NCI-H524 (cell line): ENCODE data around the gene LIMK2.
"Not testable (repeated sequence)": the region's sequence is repeated elsewhere in the genome, so short reads cannot be mapped to it uniquely, and the experiment has no call there.

Source experiments
- DNase-seq, 2 experiments: peaks; one replicate each; lab custom pipeline; 2025; lab: John Stamatoyannopoulos, UW

Gene LIMK2

GRCh38 chr22:31211862-31212730 is at the start of gene LIMK2:
Gene LIMK2, plus strand, starts transcription at chr22:31212298. Its CDS starts 111 bp downstream, at chr22:31212409.
- peak; percentile 74 to 90 for DNase-seq

DNA sequence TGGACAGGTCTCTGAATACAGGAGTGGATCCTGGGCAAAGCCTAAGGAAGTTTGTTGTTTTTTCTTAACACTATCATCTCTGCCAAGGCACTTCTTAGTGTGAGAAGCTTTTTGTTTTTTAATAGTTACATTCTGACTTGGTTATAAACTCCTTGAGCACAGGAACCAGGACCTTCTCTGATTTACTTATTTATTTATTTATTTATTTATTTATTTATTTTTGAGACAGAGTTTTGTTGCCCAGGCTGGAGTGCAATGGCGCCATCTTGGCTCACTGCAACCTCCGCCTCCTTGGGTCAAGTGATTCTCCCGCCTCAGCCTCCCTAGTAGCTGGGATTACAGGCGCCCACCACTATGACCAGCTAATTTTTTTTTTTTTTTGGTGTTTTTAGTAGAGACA is 41.1 kb upstream of the LIMK2 start:
- no peak for DNase-seq

DNA sequence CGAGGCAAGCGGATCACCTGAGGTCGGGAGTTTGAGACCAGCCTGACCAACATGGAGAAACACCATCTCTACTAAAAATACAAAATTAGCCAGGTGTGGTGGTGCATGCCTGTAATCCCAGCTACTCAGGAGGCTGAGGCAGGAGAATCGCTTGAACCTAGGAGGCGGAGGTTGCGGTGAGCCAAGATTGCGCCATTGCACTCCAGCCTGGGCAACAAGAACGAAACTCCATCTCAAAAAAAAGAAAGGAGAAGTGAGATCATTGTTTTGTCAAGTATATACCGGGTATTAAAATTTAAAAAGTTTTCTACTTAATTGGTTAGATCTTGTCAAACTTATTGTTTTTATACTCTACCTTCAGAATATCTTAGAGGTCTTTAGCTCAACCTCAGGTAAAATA is 40.4 kb upstream of the LIMK2 start:
- not testable (repeated sequence) for DNase-seq

- no peak for DNase-seq
Observed at GRCh38 chr22:31173386-31174145, 38.5 kb upstream of the LIMK2 start.

- no peak for DNase-seq
Observed at GRCh38 chr22:31176923-31177322, 35.2 kb upstream of the LIMK2 start.

- no peak for DNase-seq
Observed at GRCh38 chr22:31177420-31178162, 34.5 kb upstream of the LIMK2 start.

DNA sequence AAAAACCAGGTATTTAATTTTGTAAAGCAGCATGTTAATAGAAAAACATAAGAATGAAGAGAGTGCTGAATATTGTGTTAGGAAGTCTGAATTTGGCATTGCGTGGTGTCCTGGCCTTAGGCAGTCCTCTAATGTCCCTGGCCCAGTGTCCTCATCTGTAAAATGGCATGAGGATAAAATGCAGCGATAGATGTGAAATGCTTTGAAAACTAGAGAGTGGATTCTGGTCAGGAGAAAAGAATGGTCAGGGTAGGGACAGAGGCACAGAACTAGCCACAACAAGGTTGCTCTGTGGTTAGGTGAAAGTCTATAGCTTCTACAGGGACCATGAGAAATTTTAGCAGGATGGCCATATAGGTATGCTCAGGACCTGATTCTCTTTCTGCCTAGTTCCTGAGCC is 33.2 kb upstream of the LIMK2 start:
- DNase-seq = no peak

- DNase-seq = no peak
Observed at GRCh38 chr22:31179345-31179744, 32.8 kb upstream of the LIMK2 start.

- DNase-seq = no peak
Observed at GRCh38 chr22:31184015-31184414, 28.1 kb upstream of the LIMK2 start.

- DNase-seq = no peak
Observed at GRCh38 chr22:31185056-31185455, 27.0 kb upstream of the LIMK2 start.

DNA sequence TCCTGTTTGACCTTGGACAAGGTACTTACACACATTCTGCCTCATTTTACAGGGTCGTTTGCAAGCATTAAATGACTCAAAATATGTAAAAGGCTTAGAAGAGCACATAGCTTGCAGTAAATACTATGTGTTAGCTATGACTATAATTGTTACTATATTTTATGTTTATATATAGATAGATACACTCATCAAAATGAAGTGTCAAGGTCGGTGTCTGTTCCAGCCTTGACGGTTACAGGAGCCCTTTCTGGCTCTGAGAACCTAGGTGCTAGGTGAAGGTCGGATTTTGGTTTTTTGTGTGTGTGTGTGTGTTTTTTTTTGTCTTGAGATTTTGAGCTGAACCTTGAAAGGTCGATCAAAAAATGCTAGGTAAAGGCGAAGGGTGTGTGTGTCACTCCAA is 24.5 kb upstream of the LIMK2 start:
- no peak for DNase-seq

GRCh38 chr22:31192513-31192912 is 19.6 kb upstream of the LIMK2 start:
- no peak for DNase-seq

DNA sequence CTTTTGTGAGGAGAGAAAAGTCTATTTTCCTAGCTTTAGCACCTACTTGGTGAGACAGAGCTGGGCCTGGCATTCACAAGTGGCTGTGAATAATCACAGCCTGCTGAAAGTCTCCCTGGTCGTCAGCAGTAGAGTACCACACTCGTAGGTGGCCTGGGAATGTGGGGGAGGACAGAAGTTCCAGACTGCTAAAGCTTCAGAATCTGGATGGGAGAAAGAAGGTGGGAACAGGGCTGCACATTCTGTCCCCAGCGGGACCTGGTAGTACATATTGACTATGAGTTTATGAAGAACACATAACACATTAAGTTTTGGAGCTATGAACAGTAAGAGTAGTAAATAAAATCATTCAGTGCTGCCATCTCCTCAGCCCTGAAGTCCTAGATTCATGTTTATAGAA is 19.0 kb upstream of the LIMK2 start:
- DNase-seq = no peak

- DNase-seq = not testable (repeated sequence)
Observed at GRCh38 chr22:31194681-31195080, 17.4 kb upstream of the LIMK2 start.

GRCh38 chr22:31199187-31199586 is 12.9 kb upstream of the LIMK2 start:
- peak in 1 of 2 experiments; percentile 35 for DNase-seq

GRCh38 chr22:31204352-31204984 is 7.6 kb upstream of the LIMK2 start:
- not testable (repeated sequence) for DNase-seq

DNA sequence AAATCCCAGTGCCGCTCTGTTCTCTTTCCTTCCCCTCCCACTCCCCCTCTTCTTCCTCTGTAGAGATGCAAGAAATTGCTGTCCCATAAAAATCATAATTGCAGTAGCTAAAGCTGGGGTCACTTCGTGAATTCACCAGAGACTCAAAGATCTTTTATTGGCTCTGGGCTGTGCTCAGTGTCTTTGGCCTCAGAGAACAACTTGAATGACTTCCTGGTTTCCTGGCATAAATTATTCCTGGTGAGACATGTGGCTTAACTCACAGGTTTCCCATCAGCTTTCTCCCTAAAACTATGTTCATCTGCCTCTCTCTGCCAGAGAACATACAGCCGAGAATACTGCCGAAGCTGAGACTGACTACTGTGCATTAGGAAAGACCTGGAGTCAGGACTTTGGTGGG is 7.0 kb upstream of the LIMK2 start:
- DNase-seq = not testable (repeated sequence)

DNA sequence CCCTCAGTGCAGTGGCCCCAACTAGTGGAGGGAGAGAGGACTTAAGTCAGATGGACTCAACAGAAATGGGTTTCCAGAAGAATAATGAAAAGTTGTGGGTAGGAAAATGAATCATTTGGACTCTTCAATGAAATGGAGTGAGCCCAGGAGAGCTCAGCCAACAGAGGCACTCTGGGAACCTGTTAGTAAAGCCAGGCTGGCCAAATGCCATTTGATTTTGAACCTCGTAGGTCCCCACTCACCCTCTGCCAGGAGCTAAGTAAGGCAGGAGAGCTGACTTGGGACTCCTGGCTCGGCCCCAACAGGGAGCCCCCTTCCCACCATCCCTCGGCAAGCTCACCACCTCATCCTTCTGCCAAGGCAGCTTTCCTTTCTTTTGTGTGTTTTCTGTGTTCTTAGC is 5.6 kb upstream of the LIMK2 start:
- DNase-seq = not testable (repeated sequence)

DNA sequence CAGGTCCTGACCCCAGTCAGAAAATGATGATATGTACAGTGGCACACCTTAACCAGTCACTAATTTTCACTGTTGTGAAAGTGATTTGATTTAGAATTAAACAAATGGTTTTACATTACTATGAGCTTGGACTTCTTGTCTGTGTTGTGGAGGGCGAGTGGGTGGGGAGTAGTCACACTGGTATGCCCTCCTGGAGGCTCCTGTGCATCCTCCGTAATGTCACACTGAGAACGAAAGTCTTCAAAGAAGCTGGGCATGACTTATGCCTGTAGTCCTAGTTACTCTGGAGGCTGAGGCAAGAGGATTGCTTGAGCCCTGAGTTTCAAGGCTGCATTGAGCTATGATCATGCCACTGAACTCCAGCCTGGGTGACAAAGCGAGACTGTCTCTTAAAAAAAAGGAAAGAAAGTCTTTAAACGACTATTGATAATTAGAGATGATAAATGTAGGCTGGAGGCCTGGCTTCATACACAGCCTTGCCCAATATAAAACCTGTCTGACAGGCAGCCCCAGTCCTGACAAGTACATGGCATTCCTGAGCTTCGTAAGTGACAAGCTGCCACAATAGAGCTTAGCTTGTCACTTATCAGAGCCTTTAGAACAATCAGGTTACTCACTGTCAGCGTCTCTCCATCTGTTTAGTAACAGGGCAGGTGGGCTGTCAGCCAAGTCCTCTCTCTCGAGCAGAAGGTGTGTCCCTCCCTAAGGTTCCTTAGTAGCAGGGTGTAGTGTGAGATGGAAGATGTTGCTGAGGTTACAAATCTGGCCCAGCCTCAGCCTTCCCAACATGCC is 5.0 kb upstream of the LIMK2 start:
- peak; percentile 67 to 92 for DNase-seq

DNA sequence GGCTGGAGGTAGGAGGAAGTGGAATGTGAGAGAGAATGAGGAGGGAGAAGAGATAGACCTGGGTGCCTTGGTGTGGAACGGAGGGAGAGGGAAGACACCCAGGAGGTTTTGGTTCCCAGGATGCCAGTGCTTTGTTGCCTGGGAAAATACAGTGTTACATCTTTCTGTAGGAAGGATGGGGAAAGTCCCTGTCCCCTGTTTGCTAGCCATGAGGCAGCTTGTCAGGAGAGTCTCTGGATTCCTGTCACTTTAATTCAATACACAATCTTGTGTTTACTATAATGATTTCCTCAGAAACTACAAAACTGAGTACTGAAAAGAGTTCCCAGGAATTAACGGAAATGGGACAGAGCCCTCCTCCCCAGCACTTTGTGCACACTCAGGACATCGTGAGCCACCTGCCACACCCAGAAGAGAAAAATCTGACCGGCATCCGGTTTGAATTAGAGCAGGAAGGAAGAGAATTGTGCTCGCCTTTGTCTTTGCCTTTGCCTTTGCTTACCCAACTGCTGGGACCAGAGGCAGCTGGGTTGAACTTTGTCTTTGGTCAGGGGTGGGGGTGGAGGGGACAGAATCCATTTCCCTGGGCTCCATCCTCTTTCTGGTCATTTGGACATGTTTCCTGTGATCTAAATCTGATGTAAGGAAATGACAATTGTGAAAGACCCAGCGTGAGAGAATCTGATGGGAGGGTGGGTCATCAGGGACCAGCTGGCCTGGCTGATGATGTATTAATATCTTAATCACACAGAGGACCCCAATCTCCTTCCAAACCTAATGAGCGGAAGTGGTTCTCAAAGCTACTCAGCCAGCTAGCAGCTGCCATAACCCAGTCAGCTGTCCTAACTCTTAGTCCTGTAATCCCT is 1.3 kb upstream of the LIMK2 start:
- peak; percentile 69 to 93 for DNase-seq
